HG02970 (cell line): ENCODE results near the gene HBS1L.

Experiments
- ATAC-seq: cut with Tn5 transposase; IDR thresholded peaks from one replicate; pipeline ENCODE4 v1.9.1; 2021; ENCODE audit warnings: mild to moderate bottlenecking, moderate library complexity, moderate number of reproducible peaks; ENCODE audit not compliant: unreplicated experiment, low FRiP score

Gene HBS1L

GRCh38 chr6:135043364-135043763 is 11.3 kb downstream of the HBS1L start:
- ATAC-seq = no peak

- no peak for ATAC-seq
These were observed 16.3 kb downstream of the HBS1L start for GRCh38 chr6:135038335-135038734.

GRCh38 chr6:135037541-135037940 is 17.1 kb downstream of the HBS1L start:
- ATAC-seq = no peak

- no peak for ATAC-seq
These were observed 17.7 kb downstream of the HBS1L start for GRCh38 chr6:135036731-135037420.

GRCh38 chr6:135033238-135033637 is 21.4 kb downstream of the HBS1L start:
- ATAC-seq = no peak

- ATAC-seq = no peak
These were observed 24.0 kb downstream of the HBS1L start for GRCh38 chr6:135030532-135031178.

- peak; percentile 57 for ATAC-seq
These were observed 24.6 kb downstream of the HBS1L start for GRCh38 chr6:135030056-135030473.

- no peak for ATAC-seq
These were observed 28.8 kb downstream of the HBS1L start for GRCh38 chr6:135025775-135026174.

GRCh38 chr6:135025175-135025574 is 29.4 kb downstream of the HBS1L start:
- no peak for ATAC-seq

- ATAC-seq = no peak
These were observed 32.4 kb downstream of the HBS1L start for GRCh38 chr6:135022050-135022697.

- ATAC-seq = no peak
These were observed 33.1 kb downstream of the HBS1L start for GRCh38 chr6:135021310-135022049.

- ATAC-seq = no peak
These were observed 35.7 kb downstream of the HBS1L start for GRCh38 chr6:135018941-135019340.

- no peak for ATAC-seq
These were observed 36.6 kb downstream of the HBS1L start for GRCh38 chr6:135018052-135018451.

GRCh38 chr6:135014353-135014832 is 40.2 kb downstream of the HBS1L start:
- ATAC-seq = peak; percentile 66

- no peak for ATAC-seq
These were observed 41.4 kb downstream of the HBS1L start for GRCh38 chr6:135013211-135013610.

GRCh38 chr6:135012764-135013163 is 41.9 kb downstream of the HBS1L start:
- ATAC-seq = no peak

- no peak for ATAC-seq
These were observed 42.3 kb downstream of the HBS1L start for GRCh38 chr6:135012349-135012748.

- ATAC-seq = no peak
These were observed 45.7 kb downstream of the HBS1L start for GRCh38 chr6:135008941-135009290.

GRCh38 chr6:135008072-135008940 is 46.3 kb downstream of the HBS1L start:
- ATAC-seq = peak; percentile 67

- ATAC-seq = no peak
These were observed 48.2 kb downstream of the HBS1L start for GRCh38 chr6:135006386-135006914.
